Natural killer cell (primary cell): ENCODE data around the gene DGKB. TPM values are rescaled to one million over a fixed set of nuclear protein-coding genes. Genes with fewer than 3 reads are reported as not detected.

Source experiments
- ATAC-seq, 3 donors: fragments of 150-1000 bp in 2 of 3; fragments of 200-7000 bp in 1 of 3; cut with Tn5 transposase; 1 replicate in 1 of 3; 2 replicates in 2 of 3; pipeline ENCODE4 v1.10.0; 2021; ENCODE audit warnings: mild to moderate bottlenecking in 2 of 3, moderate library complexity in 2 of 3
- DNase-seq, 2 donors: peaks; one replicate each; pipeline versions ENCODE4 v3.0.0 to v3.0.0-alpha.2; 2013 to 2021; ENCODE audit warnings: mixed read lengths in 1 of 2
- H3K27ac ChIP-seq: one replicate; pipeline ENCODE4 v1.5.1; 2013; ENCODE audit warnings: mild to moderate bottlenecking, low read length
- H3K27me3 ChIP-seq: one replicate; pipeline ENCODE4 v1.6.1; 2013; ENCODE audit warnings: low read length; ENCODE audit not compliant: control insufficient read depth, insufficient read depth
- H3K36me3 ChIP-seq: one replicate; pipeline ENCODE4 v1.6.1; 2013; ENCODE audit warnings: low read length; ENCODE audit not compliant: control insufficient read depth, insufficient read depth
- H3K4me1 ChIP-seq: one replicate; pipeline ENCODE4 v1.6.1; 2013; ENCODE audit warnings: low read length; ENCODE audit not compliant: control insufficient read depth, insufficient read depth
- H3K4me3 ChIP-seq: one replicate; pipeline ENCODE4 v1.5.1; 2013; ENCODE audit warnings: low read length
- H3K9me3 ChIP-seq: one replicate; pipeline ENCODE4 v1.6.1; 2013; ENCODE audit warnings: low read length; ENCODE audit not compliant: control insufficient read depth, insufficient read depth
- H3K27ac Mint-ChIP-seq, 2 donors: one replicate each; pipeline ENCODE4 v1.8.0; 2022; ENCODE audit warnings: mild to moderate bottlenecking in 2 of 2, mixed read lengths in 2 of 2, moderate library complexity in 1 of 2
- H3K27me3 Mint-ChIP-seq, 2 donors: one replicate each; pipeline ENCODE4 v1.8.0; 2022; ENCODE audit warnings: low read depth in 2 of 2, mixed read lengths in 2 of 2
- H3K36me3 Mint-ChIP-seq: one replicate; pipeline ENCODE4 v1.8.0; 2022; ENCODE audit warnings: mixed read lengths
- H3K4me1 Mint-ChIP-seq, 2 donors: one replicate each; pipeline ENCODE4 v1.8.0; 2022; ENCODE audit warnings: mixed read lengths in 2 of 2
- H3K4me3 Mint-ChIP-seq: one replicate; pipeline ENCODE4 v1.8.0; 2022; ENCODE audit warnings: mild to moderate bottlenecking, moderate library complexity, mixed read lengths
- H3K9me3 Mint-ChIP-seq, 2 donors: one replicate each; pipeline ENCODE4 v1.8.0; 2022; ENCODE audit warnings: mixed read lengths in 2 of 2
- CTCF ChIP-seq: fragments of 200-600 bp; IDR thresholded peaks from one replicate; pipeline ENCODE4 v1.8.0; 2022; ENCODE audit warnings: antibody characterized with exemption
- WGBS: methylation state at CpG from one replicate; pipeline ENCODE4 v1.1.7; 2013; ENCODE audit warnings: missing lambda C conversion rate; ENCODE audit not compliant: insufficient coverage; 5-methylcytosine and 5-hydroxymethylcytosine counted together
- intact Hi-C: fragments of 100-400 bp; cut with micrococcal nuclease; formaldehyde crosslinking; loops from one replicate; pipeline ENCODE4 v1.14.2; 2022
- total RNA-seq, 4 donors: library from RNA; stranded (reverse); fragments of 120-200 nt in 1 of 4; gene quantifications; one replicate each; pipeline versions ENCODE4 v1.2.3 to v1.2.4, GENCODE V29; 2013 to 2022

Gene DGKB
- total RNA-seq, 3 donors from 2014 or later (not counting 1 experiment from before 2014, with no cell fraction given) = not detected

GRCh38 chr7:14395860-14396259 lies 506.7 kb downstream of the DGKB start:
- Histone ChIP-seq H3K27me3 (no peaks in the 10 kb centered on the region), H3K4me1 (no peaks in the 10 kb centered on the region), H3K27ac (no peak overlapping the region), H3K4me3 (no peak overlapping the region), H3K9me3 (no peaks in the 10 kb centered on the region), H3K36me3 (no peaks in the 10 kb centered on the region)
- no peaks in the 10 kb centered on the region for H3K4me1 Mint-ChIP-seq
- DNase-seq (no peak), ATAC-seq (no peak)
- no peak overlapping the region for H3K4me3 Mint-ChIP-seq
- no peak overlapping the region for H3K27ac Mint-ChIP-seq
- peaks cover 6 to 17% of the 10 kb centered on the region in 2 donors for H3K9me3 Mint-ChIP-seq
- TF ChIP-seq CTCF = no peak
- H3K27me3 Mint-ChIP-seq = no peaks in the 10 kb centered on the region
- H3K36me3 Mint-ChIP-seq = peaks cover 7% of the 10 kb centered on the region
- intact Hi-C loops = no loop called here

- ATAC-seq (no peak), DNase-seq (no peak)
- Histone ChIP-seq H3K27me3 (no peaks in the 10 kb centered on the region), H3K36me3 (no peaks in the 10 kb centered on the region), H3K9me3 (no peaks in the 10 kb centered on the region), H3K4me1 (no peaks in the 10 kb centered on the region), H3K27ac (no peak overlapping the region), H3K4me3 (no peak overlapping the region)
- WGBS = no CpG with 5 or more reads among the region's 2 CpGs
- Mint-ChIP-seq H3K4me1 (no peaks in the 10 kb centered on the region), H3K36me3 (peaks cover 7% of the 10 kb centered on the region), H3K9me3 (peaks cover 6 to 17% of the 10 kb centered on the region in 2 donors), H3K27ac (no peak overlapping the region), H3K4me3 (no peak overlapping the region), H3K27me3 (no peaks in the 10 kb centered on the region)
- TF ChIP-seq CTCF = no peak
- intact Hi-C loops = no loop called here
Observed at GRCh38 chr7:14394786-14395185, 507.8 kb downstream of the DGKB start.

- Histone ChIP-seq H3K9me3 (no peaks in the 10 kb centered on the region), H3K27ac (no peak overlapping the region), H3K27me3 (no peaks in the 10 kb centered on the region), H3K36me3 (no peaks in the 10 kb centered on the region), H3K4me1 (no peaks in the 10 kb centered on the region), H3K4me3 (no peak overlapping the region)
- TF ChIP-seq CTCF = no peak
- Mint-ChIP-seq H3K4me3 (no peak overlapping the region), H3K27ac (no peak overlapping the region), H3K27me3 (no peaks in the 10 kb centered on the region), H3K4me1 (no peaks in the 10 kb centered on the region), H3K9me3 (peaks cover 3 to 7% of the 10 kb centered on the region in 2 donors), H3K36me3 (no peaks in the 10 kb centered on the region)
- ATAC-seq = no peak
- intact Hi-C loops = no loop called here
- DNase-seq = no peak
- 75% methylated on average over 3 of the region's 4 CpGs for WGBS
Observed at GRCh38 chr7:14389595-14389994, 513.0 kb downstream of the DGKB start.

- no peaks in the 10 kb centered on the region for H3K36me3 ChIP-seq
- ATAC-seq (no peak), DNase-seq (no peak)
- Mint-ChIP-seq H3K36me3 (no peaks in the 10 kb centered on the region), H3K4me1 (no peaks in the 10 kb centered on the region), H3K27ac (no peak overlapping the region), H3K9me3 (peaks cover 3 to 6% of the 10 kb centered on the region in 2 donors), H3K27me3 (no peaks in the 10 kb centered on the region), H3K4me3 (no peak overlapping the region)
- H3K4me3 ChIP-seq = no peak overlapping the region
- no peaks in the 10 kb centered on the region for H3K9me3 ChIP-seq
- TF ChIP-seq CTCF = no peak
- H3K27me3 ChIP-seq = no peaks in the 10 kb centered on the region
- no peaks in the 10 kb centered on the region for H3K4me1 ChIP-seq
- H3K27ac ChIP-seq = no peak overlapping the region
- WGBS = 84% methylated on average over 5 of the region's 5 CpGs
- intact Hi-C loops = no loop called here
Observed at GRCh38 chr7:14389181-14389591, 513.4 kb downstream of the DGKB start.
